ACC112 (cell line): ENCODE measurements around the gene C9orf72.

ENCODE experiments used
- H2AFZ ChIP-seq: fragments of 200-600 bp; sonication (generic); one replicate; pipeline ENCODE4 v1.6.0; 2017; ENCODE audit warnings: antibody characterized with exemption, low read length; ENCODE audit not compliant: unreplicated experiment
- H3K27ac ChIP-seq: fragments of 200-600 bp; sonication (generic); 2 replicates; pipeline ENCODE4 v1.5.1; 2014; ENCODE audit warnings: low read depth, mild to moderate bottlenecking, antibody characterized with exemption, low read length, moderate library complexity
- H3K27me3 ChIP-seq: fragments of 200-600 bp; sonication (generic); 2 replicates; pipeline ENCODE4 v1.6.1; 2014; ENCODE audit warnings: mild to moderate bottlenecking, antibody characterized with exemption, low read length, moderate library complexity, mixed read lengths; ENCODE audit not compliant: insufficient read depth
- H3K36me3 ChIP-seq: fragments of 200-600 bp; sonication (generic); 2 replicates; pipeline ENCODE4 v1.6.1; 2016; ENCODE audit warnings: mild to moderate bottlenecking, antibody characterized with exemption, low read length, moderate library complexity, mixed read lengths; ENCODE audit not compliant: insufficient read depth
- H3K4me1 ChIP-seq: fragments of 200-600 bp; sonication (generic); one replicate; pipeline ENCODE4 v1.6.1; 2016; ENCODE audit warnings: low read length, mixed read lengths; ENCODE audit not compliant: insufficient read depth, unreplicated experiment, control insufficient read depth
- H3K4me3 ChIP-seq: fragments of 200-600 bp; sonication (generic); 2 replicates; pipeline ENCODE4 v1.5.1; 2014; ENCODE audit warnings: mild to moderate bottlenecking, low read depth, low read length
- H3K79me2 ChIP-seq: fragments of 200-600 bp; sonication (generic); one replicate; pipeline ENCODE4 v1.6.0; 2016; ENCODE audit warnings: low read length; ENCODE audit not compliant: control insufficient read depth, unreplicated experiment, insufficient read depth

Gene C9orf72

DNA sequence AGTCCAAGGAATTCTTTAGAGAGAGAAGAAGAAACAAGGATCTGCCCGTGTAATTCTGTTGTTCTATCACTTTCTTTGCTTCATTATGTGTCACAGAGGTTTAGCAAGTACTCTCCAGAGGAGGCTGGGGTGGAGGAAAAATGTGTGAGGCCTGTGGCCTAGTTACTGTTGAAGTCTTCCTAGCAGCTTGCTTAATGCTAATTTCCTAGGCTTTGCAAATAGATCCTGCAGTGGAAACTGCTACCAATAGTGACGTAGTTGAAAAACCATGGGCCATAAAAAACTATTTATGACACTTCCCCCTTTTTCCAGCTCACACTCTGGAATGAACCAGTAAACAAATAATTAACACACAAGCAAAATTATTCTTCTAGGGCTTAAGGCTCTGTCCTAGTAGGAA lies 27.0 kb upstream of the C9orf72 start:
- Histone ChIP-seq H3K36me3 (no peaks in the 10 kb centered on the region), H3K27me3 (peaks cover 63% of the 10 kb centered on the region), H2AFZ (no peak overlapping the region), H3K4me1 (no peaks in the 10 kb centered on the region), H3K27ac (no peak overlapping the region), H3K79me2 (no peaks in the 10 kb centered on the region), H3K4me3 (no peak overlapping the region)

DNA sequence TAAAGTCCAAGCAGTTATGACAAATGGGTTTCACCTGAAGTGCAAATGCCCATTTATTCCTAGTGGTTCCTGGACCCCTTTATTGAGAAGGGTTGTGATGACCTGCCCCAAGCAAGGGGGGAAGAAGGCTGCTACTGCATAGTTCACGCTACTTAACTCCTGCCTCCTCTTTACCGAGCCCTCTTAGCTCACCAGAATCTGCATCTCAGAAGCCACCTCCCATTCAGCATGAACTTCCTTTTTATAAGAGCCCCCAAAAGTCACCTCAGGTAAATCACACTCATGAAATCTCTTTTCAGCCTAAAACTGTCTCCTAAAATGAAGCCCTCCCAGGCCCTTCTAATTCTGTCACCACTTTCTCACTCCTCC lies 26.6 kb upstream of the C9orf72 start:
- H3K36me3 ChIP-seq = no peaks in the 10 kb centered on the region
- peaks cover 62% of the 10 kb centered on the region for H3K27me3 ChIP-seq
- H2AFZ ChIP-seq = no peak overlapping the region

DNA sequence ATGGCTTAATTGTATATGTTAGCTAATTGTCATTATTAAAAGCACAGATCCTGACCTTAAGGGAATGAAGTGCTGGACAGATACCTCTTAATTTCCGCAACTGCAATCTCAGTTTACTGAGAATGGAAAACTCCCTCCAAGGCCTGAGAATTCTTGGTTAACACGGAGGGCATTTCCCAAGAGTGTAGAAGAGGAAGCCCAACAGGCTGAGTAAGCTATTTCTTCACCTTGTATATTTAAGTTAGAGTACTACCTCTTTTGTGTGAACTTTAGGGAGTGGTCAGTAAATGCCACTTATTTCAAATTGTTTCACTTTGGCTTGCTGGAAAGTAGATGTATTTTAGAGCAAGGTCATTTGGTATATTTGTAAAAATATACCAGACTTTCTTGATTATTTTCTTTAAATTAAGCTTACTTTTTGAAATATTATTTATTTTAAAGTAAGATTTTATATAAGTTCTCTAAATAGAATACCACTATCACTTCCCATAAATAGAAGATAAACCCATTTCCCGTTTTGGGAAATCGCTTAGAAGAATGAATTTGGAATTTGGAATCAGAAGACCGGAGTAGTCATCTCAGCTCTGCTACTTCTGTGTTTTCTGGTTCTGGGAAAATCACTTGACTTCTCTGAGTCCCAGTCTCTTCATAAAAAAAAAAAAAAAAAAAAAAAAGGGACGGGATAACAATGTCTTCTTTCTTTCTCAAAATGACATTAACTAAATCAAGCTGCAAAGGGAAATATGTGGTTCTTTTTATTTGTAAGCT lies 26.0 kb upstream of the C9orf72 start:
- no peaks in the 10 kb centered on the region for H3K36me3 ChIP-seq
- no peak overlapping the region for H3K27ac ChIP-seq
- no peak overlapping the region for H2AFZ ChIP-seq
- peaks cover 66% of the 10 kb centered on the region for H3K27me3 ChIP-seq
- H3K4me3 ChIP-seq = no peak overlapping the region
- no peaks in the 10 kb centered on the region for H3K4me1 ChIP-seq
- H3K79me2 ChIP-seq = no peaks in the 10 kb centered on the region

More for the DNA sequence above, 26.6 kb upstream of the C9orf72 start:
- H3K4me3 ChIP-seq = no peak overlapping the region
- no peaks in the 10 kb centered on the region for H3K79me2 ChIP-seq
- no peaks in the 10 kb centered on the region for H3K4me1 ChIP-seq
- no peak overlapping the region for H3K27ac ChIP-seq

DNA sequence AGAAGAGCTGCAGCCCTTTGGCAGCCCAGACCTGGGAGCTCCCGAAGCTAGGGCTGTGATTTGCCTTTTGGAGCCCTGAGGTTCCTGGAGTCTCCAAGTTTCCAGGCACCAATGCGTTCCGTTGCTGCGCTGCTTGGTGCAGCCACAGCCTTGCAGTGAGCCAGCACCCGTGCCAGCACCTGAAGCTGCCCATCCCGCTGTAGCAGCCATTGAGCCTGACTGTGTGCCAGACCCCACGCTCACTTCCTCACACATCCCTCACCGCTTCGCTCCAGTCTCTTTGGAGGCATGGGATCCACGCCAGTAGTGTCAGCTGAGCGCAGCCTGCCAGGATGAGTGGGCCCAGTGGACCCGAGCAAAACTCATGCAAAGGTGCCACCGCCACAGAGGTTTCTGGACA lies 22.5 kb upstream of the C9orf72 start:
- no peaks in the 10 kb centered on the region for H3K4me1 ChIP-seq
- H3K4me3 ChIP-seq = no peak overlapping the region
- no peak overlapping the region for H2AFZ ChIP-seq
- H3K36me3 ChIP-seq = no peaks in the 10 kb centered on the region
- H3K27me3 ChIP-seq = peaks cover 71% of the 10 kb centered on the region
- H3K79me2 ChIP-seq = no peaks in the 10 kb centered on the region
- no peak overlapping the region for H3K27ac ChIP-seq

DNA sequence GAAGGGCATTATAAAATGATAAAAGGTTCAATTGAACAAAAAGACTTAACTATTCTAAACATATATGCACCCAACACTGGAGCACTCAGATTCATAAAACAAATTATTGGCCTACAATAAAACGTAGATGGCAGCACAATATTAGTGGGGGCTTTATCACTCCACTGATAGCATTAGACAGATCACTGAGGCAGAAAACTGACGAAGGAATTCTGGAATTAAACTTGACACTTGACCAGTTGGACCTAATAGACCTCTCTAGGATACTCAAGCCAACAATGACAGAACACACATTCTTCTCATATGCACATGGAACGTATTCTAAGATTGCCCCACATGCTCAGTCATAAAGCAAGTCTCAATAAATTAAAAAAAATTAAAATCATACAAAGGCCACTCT lies 18.4 kb upstream of the C9orf72 start:
- Histone ChIP-seq H3K27ac (no peak overlapping the region), H3K36me3 (no peaks in the 10 kb centered on the region), H3K4me3 (no peak overlapping the region), H3K4me1 (no peaks in the 10 kb centered on the region), H3K79me2 (no peaks in the 10 kb centered on the region), H3K27me3 (peaks cover 56% of the 10 kb centered on the region), H2AFZ (no peak overlapping the region)

DNA sequence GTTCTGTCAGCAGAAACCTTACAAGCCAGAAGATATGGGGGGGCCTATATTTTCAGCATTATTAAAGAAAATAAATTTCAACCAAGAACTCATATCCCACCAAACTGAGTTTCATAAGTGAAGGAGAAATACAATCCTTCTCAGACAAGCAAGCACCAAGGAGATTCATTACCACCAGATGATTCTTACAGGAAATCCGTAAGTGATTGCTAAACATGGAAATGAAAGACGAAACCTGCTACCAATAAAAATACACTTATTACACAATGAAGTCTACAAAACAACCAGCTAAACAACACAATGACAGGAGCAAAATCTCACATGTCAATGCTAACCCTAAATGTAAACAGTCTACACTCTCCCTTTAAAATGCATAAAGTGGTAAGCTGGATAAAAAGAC lies 17.8 kb upstream of the C9orf72 start:
- Histone ChIP-seq H2AFZ (no peak overlapping the region), H3K27me3 (peaks cover 53% of the 10 kb centered on the region), H3K4me1 (no peaks in the 10 kb centered on the region), H3K36me3 (no peaks in the 10 kb centered on the region), H3K79me2 (no peaks in the 10 kb centered on the region), H3K27ac (no peak overlapping the region), H3K4me3 (no peak overlapping the region)

DNA sequence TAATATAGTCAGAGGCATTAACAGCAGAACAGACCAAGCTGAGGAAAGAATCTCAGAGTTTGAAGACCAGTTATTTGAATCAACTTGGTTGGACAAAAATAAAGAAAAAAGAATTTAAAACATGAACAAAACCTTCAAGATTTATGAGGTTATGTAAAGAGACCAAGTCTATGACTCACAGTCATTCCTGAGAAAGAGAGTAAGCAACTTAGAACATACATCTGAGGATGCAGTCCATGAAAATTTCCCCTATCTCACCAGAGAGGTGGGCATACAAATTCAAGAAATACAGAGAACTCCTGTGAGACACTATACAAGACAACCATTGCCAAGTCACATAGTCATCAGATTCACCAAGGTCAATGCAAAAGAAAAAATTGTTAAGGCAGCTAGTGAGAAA lies 17.4 kb upstream of the C9orf72 start:
- peaks cover 50% of the 10 kb centered on the region for H3K27me3 ChIP-seq
- no peak overlapping the region for H2AFZ ChIP-seq
- no peaks in the 10 kb centered on the region for H3K4me1 ChIP-seq
- H3K79me2 ChIP-seq = no peaks in the 10 kb centered on the region
- H3K4me3 ChIP-seq = no peak overlapping the region
- no peak overlapping the region for H3K27ac ChIP-seq
- H3K36me3 ChIP-seq = no peaks in the 10 kb centered on the region

DNA sequence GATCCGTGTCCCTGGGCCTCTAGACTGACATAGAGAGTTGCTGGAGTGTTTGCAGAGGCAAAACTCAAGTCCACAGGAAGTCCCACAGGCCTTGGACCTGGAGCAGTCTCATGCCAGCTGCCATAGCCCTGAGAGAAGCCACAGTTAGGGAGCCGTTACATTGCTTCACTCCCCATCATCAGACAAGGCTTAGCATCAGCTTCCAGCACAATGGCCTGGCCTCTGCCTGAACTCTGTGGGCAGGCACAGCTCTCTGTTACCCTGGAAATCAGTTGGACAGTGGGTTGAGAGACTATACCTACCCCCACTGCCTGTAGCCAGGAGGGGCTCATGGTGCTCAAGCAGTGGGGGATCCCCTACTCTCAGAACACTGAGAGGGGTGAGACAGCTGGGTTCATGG lies 16.2 kb upstream of the C9orf72 start:
- Histone ChIP-seq H3K4me3 (no peak overlapping the region), H3K4me1 (no peaks in the 10 kb centered on the region), H3K36me3 (no peaks in the 10 kb centered on the region), H3K27me3 (peaks cover 44% of the 10 kb centered on the region), H2AFZ (no peak overlapping the region), H3K27ac (no peak overlapping the region), H3K79me2 (no peaks in the 10 kb centered on the region)

DNA sequence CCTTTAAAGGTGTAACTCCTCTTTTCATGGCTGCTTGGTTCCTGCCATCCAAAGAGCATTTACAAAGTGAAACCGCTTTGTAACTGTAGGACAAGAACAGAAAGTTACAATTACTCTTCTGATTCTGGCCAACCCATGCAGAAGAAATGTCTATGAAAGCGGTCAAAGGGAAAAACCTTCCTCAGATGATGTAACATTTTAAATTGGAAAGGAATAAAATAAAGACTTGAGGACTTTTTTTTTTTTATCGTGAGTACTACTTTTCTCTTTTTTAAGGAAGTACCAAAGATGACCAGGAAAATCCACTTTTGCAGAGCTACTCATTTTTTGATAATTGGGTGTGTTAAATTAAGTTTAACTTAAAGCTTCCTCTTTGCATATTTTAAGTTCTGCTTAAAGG lies 13.0 kb upstream of the C9orf72 start:
- Histone ChIP-seq H3K4me3 (peak overlapping the region; percentile 48), H3K79me2 (no peaks in the 10 kb centered on the region), H3K4me1 (no peaks in the 10 kb centered on the region), H2AFZ (peak overlapping the region; percentile 57), H3K27me3 (peaks cover 45% of the 10 kb centered on the region), H3K36me3 (no peaks in the 10 kb centered on the region), H3K27ac (no peak overlapping the region)

DNA sequence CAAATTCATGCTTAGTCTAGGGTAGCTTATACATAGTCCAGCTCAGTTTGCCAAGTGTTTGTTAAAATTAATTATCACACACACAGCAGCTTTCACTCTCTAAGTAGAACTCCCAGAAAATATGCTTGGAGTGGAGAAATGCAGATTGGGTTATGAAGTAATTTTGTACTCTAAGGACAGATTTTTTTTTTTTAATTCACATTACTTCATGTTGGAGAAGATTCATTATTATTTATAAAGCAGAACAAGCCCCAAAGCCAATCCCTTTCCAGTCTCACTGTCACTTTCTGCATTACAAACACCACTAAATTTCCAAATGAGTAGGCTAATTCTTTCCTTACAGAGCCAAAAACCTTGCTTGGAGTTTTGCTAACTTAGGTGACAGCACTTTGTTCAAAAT lies 11.7 kb upstream of the C9orf72 start:
- H3K27ac ChIP-seq = no peak overlapping the region
- H3K4me1 ChIP-seq = no peaks in the 10 kb centered on the region
- H3K4me3 ChIP-seq = no peak overlapping the region
- H2AFZ ChIP-seq = no peak overlapping the region
- H3K27me3 ChIP-seq = peaks cover 48% of the 10 kb centered on the region
- H3K36me3 ChIP-seq = no peaks in the 10 kb centered on the region
- no peaks in the 10 kb centered on the region for H3K79me2 ChIP-seq

DNA sequence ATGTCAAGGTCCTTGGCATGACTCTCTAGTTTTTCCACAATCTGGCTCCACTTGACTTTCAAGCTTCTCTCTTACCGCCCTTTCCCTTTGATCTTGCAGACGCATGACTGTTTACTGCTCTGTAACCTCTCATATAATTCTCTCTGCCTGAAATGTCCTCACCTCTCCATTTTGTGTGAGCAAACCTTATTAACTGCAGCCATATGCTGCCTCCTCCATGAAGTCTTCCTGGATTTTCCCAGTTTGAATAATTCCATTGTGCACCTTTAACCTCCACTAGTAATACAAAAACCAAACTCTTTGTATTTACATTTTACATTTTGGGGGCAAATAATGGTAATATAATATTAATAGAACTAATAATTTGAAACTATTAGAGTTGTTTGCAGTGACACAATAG lies 9.5 kb upstream of the C9orf72 start:
- Histone ChIP-seq H3K27me3 (peaks cover 66% of the 10 kb centered on the region), H2AFZ (no peak overlapping the region), H3K4me1 (no peaks in the 10 kb centered on the region), H3K27ac (no peak overlapping the region), H3K79me2 (no peaks in the 10 kb centered on the region), H3K36me3 (no peaks in the 10 kb centered on the region), H3K4me3 (no peak overlapping the region)
